K562 (cell line): ENCODE measurements around the gene WDCP. TPM values are rescaled to one million over a fixed set of nuclear protein-coding genes. Genes with fewer than 3 reads are reported as not detected.

Source experiments
- BRCA1 ChIP-seq, 2 experiments: fragments of 450-650 bp in 1 of 2; sonication (generic) in 1 of 2; formaldehyde crosslinking in 1 of 2; IDR thresholded peaks; 2 replicates each; pipeline versions ENCODE4 v1.5.0 to v1.6.1; 2017 to 2020; ENCODE audit warnings: mild to moderate bottlenecking in 1 of 2, missing genetic modification reagents in 1 of 2
- CBFA2T3 ChIP-seq: fragments of 450-650 bp; IDR thresholded peaks from 2 replicates; pipeline ENCODE4 v1.6.1; 2017
- DACH1 ChIP-seq: fragments of 450-650 bp; IDR thresholded peaks from 2 replicates; pipeline ENCODE4 v1.6.1; 2018; ENCODE audit not compliant: partially characterized antibody
- FOXM1 ChIP-seq, 2 experiments: fragments of 450-650 bp in 1 of 2; sonication (generic) in 1 of 2; formaldehyde crosslinking in 1 of 2; IDR thresholded peaks; 2 replicates each; pipeline versions ENCODE4 v1.6.1 to v1.9.0; 2017 to 2022; ENCODE audit warnings: low read depth in 2 of 2, mild to moderate bottlenecking in 2 of 2, missing genetic modification reagents in 1 of 2, moderate library complexity in 1 of 2
- HDGF ChIP-seq: fragments of 450-650 bp; IDR thresholded peaks from 2 replicates; pipeline ENCODE4 v1.6.1; 2016
- HMGN3 ChIP-seq: IDR thresholded peaks from 2 replicates; pipeline ENCODE4 v1.6.1; 2011; ENCODE audit warnings: borderline replicate concordance, low read depth, mild to moderate bottlenecking, mixed read lengths, low read length; ENCODE audit not compliant: insufficient read length; ENCODE audit errors: extremely low read depth
- KLF1 ChIP-seq: fragments of 450-650 bp; IDR thresholded peaks from 2 replicates; pipeline ENCODE4 v1.6.1; 2016; ENCODE audit warnings: missing genetic modification characterization, missing compliant biosample characterization
- NR2C2 ChIP-seq, 2 experiments: fragments of 200-800 bp in 1 of 2; sonication (Bioruptor generic) in 1 of 2; sonication (generic) in 1 of 2; formaldehyde crosslinking in 1 of 2; IDR thresholded peaks; 2 replicates each; pipeline versions ENCODE4 v1.6.1 to v1.8.0; 2016 to 2022; ENCODE audit warnings: mild to moderate bottlenecking in 1 of 2, missing compliant biosample characterization in 1 of 2, missing genetic modification characterization in 1 of 2, missing genetic modification reagents in 1 of 2
- NR4A1 ChIP-seq, 2 experiments: fragments of 250-450 bp in 1 of 2; fragments of 450-650 bp in 1 of 2; sonication (Bioruptor Pico) in 1 of 2; IDR thresholded peaks; 2 replicates each; pipeline versions ENCODE4 v1.4.0 to v1.6.1; 2016 to 2020; ENCODE audit warnings: mild to moderate bottlenecking in 2 of 2, missing compliant biosample characterization in 1 of 2, missing genetic modification characterization in 1 of 2, moderate library complexity in 1 of 2
- PHF20 ChIP-seq: fragments of 450-650 bp; IDR thresholded peaks from 2 replicates; pipeline ENCODE4 v1.6.1; 2018; ENCODE audit not compliant: partially characterized antibody
- POLR2A ChIP-seq: fragments of 450-650 bp; conservative IDR thresholded peaks from 2 replicates; pipeline ENCODE4 v1.6.1; 2016
- POLR2H ChIP-seq: IDR thresholded peaks from 2 replicates; pipeline ENCODE4 v1.6.1; 2016; ENCODE audit warnings: missing genetic modification characterization, low read depth, mild to moderate bottlenecking, control low read depth, missing compliant biosample characterization, moderate library complexity
- RNF219 ChIP-seq: fragments of 250-450 bp; sonication (Bioruptor Pico); IDR thresholded peaks from 2 replicates; pipeline ENCODE4 v1.5.0; 2022; ENCODE audit warnings: mild to moderate bottlenecking
- SIRT6 ChIP-seq: IDR thresholded peaks from one replicate; pipeline ENCODE4 v1.6.1; 2012; ENCODE audit warnings: low read depth, mild to moderate bottlenecking, control low read depth, inconsistent platforms, low read length, moderate library complexity
- TBL1XR1 ChIP-seq, 2 experiments: IDR thresholded peaks; 2 replicates each; pipeline ENCODE4 v1.6.1; 2012; ENCODE audit warnings: improper control_type of control experiment in 2 of 2, low read length in 2 of 2, mild to moderate bottlenecking in 1 of 2
- ZFP36 ChIP-seq: fragments of 150-350 bp; IDR thresholded peaks from 2 replicates; pipeline ENCODE4 v1.6.1; 2018; ENCODE audit warnings: low read length, low read depth; ENCODE audit not compliant: partially characterized antibody
- ZNF23 ChIP-seq: fragments of 250-450 bp; sonication (Bioruptor Pico); IDR thresholded peaks from 2 replicates; pipeline ENCODE4 v1.4.0; 2020; ENCODE audit warnings: mild to moderate bottlenecking
- ZNF232 ChIP-seq: sonication (generic); formaldehyde crosslinking; IDR thresholded peaks from 2 replicates; pipeline ENCODE4 v1.8.0; 2022; ENCODE audit warnings: mild to moderate bottlenecking, missing genetic modification reagents
- ZNF561 ChIP-seq: fragments of 450-650 bp; formaldehyde crosslinking; conservative IDR thresholded peaks from 2 replicates; pipeline ENCODE4 v1.4.0; 2020; ENCODE audit warnings: mild to moderate bottlenecking, moderate library complexity
- polyA plus RNA-seq, 8 experiments: library from polyadenylated mRNA; depleted of rRNA in 4 of 8; stranded (reverse) in 5 of 8; unstranded in 3 of 8; fragments of >200 nt; fragmentation: Nextera tagmentation in 2 of 8; fragmentation: Illumina TruSeq in 1 of 8; extraction: Ambion mirVana in 2 of 8; extraction: Trizol in 1 of 8; gene quantifications; 2 replicates each; pipeline versions ENCODE4 v1.2.1 to v1.2.3, GENCODE V29; 2011 to 2014; ENCODE audit warnings: inconsistent platforms in 1 of 8, missing spikeins in 1 of 8
- total RNA-seq, 7 experiments: library from RNA; depleted of rRNA in 6 of 7; stranded (reverse); fragments of >200 nt in 6 of 7; fragmentation: Illumina TruSeq in 2 of 7; extraction: Trizol in 2 of 7; gene quantifications; 2 replicates each; pipeline versions ENCODE4 v1.2.1 to v1.2.3, GENCODE V29; 2011 to 2021; ENCODE audit warnings: low replicate concordance in 1 of 7
- TF ChIP-seq, protein P1 (sequence below): fragments of 450-650 bp; formaldehyde crosslinking; IDR thresholded peaks from 2 replicates; pipeline ENCODE4 v1.4.0; 2022; ENCODE audit warnings: missing genetic modification characterization
- TF ChIP-seq, protein P2 (sequence below): fragments of 250-450 bp; sonication (Bioruptor Pico); IDR thresholded peaks from 2 replicates; pipeline ENCODE4 v1.9.0; 2021; ENCODE audit warnings: mild to moderate bottlenecking, inconsistent platforms

Gene WDCP
- total and polyA plus RNA-seq, 9 of the 15 experiments (the other 6 are each of a cell fraction or from before 2014, with no cell fraction given), result 10.1 to 41.4 (median 21.8) TPM

GRCh38 chr2:24084386-24085199 is 37.4 kb upstream of the WDCP start, which contains the start of gene TP53I3 (continued):
- TF ChIP-seq, protein P1, sequence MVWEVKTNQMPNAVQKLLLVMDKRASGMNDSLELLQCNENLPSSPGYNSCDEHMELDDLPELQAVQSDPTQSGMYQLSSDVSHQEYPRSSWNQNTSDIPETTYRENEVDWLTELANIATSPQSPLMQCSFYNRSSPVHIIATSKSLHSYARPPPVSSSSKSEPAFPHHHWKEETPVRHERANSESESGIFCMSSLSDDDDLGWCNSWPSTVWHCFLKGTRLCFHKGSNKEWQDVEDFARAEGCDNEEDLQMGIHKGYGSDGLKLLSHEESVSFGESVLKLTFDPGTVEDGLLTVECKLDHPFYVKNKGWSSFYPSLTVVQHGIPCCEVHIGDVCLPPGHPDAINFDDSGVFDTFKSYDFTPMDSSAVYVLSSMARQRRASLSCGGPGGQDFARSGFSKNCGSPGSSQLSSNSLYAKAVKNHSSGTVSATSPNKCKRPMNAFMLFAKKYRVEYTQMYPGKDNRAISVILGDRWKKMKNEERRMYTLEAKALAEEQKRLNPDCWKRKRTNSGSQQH (CRISPR knock-in tag), result no peak
- TF ChIP-seq ZNF23 (CRISPR knock-in tag) (no peak), POLR2H (tag) (peak; percentile 73), TBL1XR1 (IDR thresholded peaks at IDR 0.05; ENCODE audit: low read length in 2 of 2) (no peak), NR2C2 (CRISPR knock-in tag; IDR thresholded peaks at IDR 0.05) (peak; percentile 59; the same call in 1 of the 2 replicates), NR2C2 (tag; IDR thresholded peaks at IDR 0.05) (peak; percentile 41), PHF20 (peak; percentile 61), ZNF232 (CRISPR knock-in tag) (no peak), DACH1 (no peak), NR4A1 (CRISPR knock-in tag; IDR thresholded peaks at IDR 0.05) (no peak), NR4A1 (tag; IDR thresholded peaks at IDR 0.05) (peak; percentile 22; the same call in 1 of the 2 replicates), BRCA1 (IDR thresholded peaks at IDR 0.05) (no peak), BRCA1 (CRISPR knock-in tag; IDR thresholded peaks at IDR 0.05) (no peak), ZNF561 (CRISPR knock-in tag) (0 out of 2 replicates have a peak, but pooled peaks have one; percentile 47), FOXM1 (IDR thresholded peaks at IDR 0.05; ENCODE audit: low read depth) (0 out of 2 replicates have a peak, but pooled peaks have one; percentile 44), FOXM1 (CRISPR knock-in tag; IDR thresholded peaks at IDR 0.05; ENCODE audit: low read depth) (no peak), ZFP36 (no peak), HMGN3 (peak; percentile 69), HDGF (no peak), SIRT6 (no peak), CBFA2T3 (no peak), KLF1 (tag) (peak; percentile 58; the same call in 1 of the 2 replicates), POLR2A (peak; percentile 81), RNF219 (no peak)
- TF ChIP-seq, protein P2, sequence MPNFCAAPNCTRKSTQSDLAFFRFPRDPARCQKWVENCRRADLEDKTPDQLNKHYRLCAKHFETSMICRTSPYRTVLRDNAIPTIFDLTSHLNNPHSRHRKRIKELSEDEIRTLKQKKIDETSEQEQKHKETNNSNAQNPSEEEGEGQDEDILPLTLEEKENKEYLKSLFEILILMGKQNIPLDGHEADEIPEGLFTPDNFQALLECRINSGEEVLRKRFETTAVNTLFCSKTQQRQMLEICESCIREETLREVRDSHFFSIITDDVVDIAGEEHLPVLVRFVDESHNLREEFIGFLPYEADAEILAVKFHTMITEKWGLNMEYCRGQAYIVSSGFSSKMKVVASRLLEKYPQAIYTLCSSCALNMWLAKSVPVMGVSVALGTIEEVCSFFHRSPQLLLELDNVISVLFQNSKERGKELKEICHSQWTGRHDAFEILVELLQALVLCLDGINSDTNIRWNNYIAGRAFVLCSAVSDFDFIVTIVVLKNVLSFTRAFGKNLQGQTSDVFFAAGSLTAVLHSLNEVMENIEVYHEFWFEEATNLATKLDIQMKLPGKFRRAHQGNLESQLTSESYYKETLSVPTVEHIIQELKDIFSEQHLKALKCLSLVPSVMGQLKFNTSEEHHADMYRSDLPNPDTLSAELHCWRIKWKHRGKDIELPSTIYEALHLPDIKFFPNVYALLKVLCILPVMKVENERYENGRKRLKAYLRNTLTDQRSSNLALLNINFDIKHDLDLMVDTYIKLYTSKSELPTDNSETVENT (CRISPR knock-in tag), result peak; percentile 91
